COLO829 (cell line): ENCODE results near the gene MYO3B.
"Not testable (repeated sequence)": the region's sequence is repeated elsewhere in the genome, so short reads cannot be mapped to it uniquely, and the experiment has no call there.

Source experiments
- DNase-seq: peaks from one replicate; pipeline ENCODE4 v3.0.0; 2012; ENCODE audit warnings: low spot score

The MYO3B gene

GRCh38 chr2:170341684-170342623 is 164.0 kb downstream of the MYO3B start:
- DNase-seq, result no peak

DNA sequence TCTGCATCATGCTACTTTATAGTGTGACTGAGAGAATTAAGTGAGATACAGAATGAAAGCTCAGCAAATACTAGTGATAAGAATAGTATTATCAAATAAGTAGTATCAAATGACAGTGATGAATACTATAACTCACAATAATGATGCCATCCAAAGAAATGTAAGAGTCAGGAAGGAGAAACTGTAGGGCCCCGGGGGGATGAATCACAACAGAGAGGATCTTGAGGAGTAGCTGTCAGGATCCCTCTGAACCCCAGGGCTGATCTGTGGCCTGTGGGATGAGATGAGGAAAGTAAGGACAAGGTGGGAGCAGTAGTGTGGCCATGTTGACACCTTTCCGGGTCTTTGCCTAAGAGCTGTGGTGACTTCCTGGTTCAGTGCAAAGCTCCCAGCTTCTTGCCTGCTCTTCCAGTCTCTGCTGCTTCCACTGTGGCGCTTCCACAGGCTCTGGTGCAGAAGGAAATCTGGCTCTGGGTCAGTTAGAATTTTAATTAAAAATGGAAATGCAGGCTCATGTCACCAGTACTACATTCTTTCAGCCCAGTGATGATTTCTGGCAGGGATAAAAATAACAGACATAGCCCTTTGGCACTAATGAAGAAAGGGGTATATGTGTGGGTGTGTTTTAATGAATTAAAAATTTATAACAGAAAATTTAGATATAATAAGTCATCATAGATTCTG is 166.9 kb downstream of the MYO3B start:
- DNase-seq, result no peak

- no peak for DNase-seq
Observed at GRCh38 chr2:170345607-170346006, 167.7 kb downstream of the MYO3B start.

DNA sequence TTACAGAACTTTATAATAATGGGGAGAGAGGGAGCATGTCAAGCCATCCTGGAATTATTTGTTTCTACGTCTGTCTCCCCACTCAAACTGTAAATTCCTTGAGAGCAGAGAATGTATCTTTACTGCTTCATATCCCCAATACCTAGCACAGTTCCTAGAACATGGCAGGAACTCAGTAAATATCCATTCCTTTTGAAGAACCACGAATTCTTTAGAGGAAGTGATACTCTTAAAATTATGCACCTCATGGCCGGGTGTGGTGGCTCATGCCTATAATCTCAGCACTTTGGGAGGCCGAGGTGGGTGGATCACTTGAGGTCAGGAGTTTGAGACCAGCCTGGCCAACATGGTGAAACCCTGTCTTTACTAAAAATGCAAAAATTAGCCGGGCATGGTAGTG is 171.3 kb downstream of the MYO3B start:
- not testable (repeated sequence) for DNase-seq

DNA sequence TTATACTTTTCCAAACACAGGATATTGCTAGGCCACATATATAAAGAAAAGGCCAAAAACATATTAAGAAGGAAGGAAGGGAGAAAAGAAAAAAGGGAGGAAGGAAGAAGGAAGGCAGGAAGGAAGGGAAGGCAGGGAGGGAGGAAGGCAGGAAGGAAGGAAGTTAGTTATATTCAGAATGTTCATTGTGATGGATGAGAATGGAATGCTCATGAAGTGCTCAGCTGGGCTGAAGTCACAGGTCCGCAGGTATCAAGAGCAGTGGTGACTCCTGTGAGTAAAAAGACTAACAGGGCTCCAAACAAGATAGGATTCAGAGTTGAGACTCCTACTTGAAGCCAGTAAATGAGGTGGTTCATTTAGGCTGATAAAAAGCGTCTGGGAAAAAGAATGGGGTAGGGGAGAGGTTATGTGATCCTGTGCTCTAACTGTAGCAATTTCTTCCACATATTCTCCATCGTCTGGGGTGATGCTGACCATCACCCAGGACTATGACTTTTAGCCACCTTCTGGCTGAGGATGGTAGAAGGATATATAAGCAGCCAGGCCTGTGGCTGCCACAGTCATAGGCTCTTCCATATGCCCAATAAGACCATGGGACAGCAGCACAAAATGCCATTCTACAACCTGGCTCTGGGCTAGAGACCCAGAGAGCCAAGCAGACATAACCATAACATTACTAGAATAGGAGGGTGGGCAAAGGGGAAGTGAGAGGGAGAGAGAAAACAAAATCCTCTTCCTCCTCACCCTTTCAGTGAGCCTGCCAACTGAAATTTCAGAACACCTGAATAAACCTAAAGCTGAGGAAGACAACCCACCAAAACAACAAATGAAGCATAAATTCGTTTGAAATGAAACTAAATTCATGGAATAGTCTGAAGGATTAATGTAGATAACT is 173.2 kb downstream of the MYO3B start:
- no peak for DNase-seq

DNA sequence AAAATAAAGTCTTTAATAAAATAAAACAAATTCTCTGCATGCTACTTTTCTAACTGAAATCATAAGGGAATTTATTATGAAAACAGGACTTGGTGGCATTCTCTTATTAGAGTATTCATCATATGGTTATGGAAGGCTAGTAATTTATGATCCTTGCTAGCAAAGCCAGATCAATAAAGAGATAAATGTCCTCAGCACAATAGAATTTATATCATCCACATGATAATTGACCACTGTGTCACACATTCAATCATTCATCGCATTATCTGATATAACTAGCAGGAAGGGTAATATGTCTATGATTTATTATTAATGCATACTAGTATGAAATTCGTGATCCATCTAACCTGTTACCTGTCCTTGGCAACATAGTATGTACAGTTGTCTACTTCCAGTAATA is 175.8 kb downstream of the MYO3B start:
- no peak for DNase-seq

DNA sequence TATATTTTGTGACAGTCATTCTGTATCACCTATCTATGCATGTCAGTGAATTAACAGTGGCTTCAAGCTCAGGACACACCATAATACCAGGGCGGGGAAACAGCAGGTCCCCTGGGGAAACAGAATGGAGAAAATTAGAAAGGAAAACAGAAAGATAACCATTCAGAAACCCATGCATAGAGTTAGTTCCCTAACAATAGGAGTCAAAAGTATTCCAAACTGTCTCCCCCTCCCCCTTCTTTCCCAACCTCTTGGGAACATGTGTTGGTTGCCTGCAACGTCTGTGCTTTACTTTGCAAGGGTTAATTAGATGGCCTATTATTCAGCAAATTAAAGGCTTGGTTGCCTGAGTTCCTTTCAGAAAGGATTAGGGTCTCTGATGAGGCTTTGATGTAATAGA is 176.4 kb downstream of the MYO3B start:
- DNase-seq, result no peak

DNA sequence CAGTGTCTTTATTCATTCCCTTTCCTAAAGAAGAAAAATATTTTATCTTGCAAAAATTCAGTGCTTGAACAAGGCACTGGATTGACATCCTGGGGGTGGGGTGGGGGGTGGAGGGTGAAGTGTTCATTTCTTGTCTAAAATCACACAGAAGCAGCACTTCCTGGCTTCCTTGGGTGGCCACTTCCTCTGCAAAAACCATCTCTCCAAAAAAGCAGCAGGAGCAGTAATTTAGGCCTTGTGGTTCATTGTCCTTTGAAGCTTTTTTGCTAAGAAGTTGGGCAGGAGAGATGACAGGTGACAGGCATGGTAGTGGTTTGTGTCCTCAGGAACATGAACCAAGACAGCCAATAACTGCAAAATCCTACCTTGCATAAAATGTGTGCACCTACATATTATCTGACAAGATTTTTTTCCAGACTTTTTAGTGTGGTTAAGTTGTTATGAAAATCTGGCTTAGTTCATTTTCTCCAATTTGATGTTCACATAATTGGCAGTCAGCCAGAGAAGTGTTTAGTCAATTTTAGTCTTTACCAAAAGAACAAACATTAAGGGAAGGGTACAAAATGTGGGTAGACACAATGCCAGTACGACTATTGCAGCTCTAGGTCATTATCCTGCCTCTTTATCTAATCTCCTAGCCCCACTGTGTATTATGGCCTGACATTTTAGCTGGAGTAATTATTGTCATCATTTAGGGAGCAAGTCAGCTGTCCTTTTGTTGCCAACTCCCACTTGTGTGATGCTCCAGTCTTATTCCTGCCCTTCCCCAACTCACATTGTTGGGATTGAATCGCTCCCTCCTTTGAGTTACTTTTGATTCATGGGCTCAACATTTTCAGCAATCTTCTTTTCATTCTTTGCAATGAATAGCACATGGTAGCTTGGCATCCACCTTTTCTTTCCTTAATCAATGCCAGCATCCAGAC is 177.2 kb downstream of the MYO3B start:
- no peak for DNase-seq

- DNase-seq, result peak; percentile 63
Observed at GRCh38 chr2:170359466-170359865, 181.5 kb downstream of the MYO3B start.

DNA sequence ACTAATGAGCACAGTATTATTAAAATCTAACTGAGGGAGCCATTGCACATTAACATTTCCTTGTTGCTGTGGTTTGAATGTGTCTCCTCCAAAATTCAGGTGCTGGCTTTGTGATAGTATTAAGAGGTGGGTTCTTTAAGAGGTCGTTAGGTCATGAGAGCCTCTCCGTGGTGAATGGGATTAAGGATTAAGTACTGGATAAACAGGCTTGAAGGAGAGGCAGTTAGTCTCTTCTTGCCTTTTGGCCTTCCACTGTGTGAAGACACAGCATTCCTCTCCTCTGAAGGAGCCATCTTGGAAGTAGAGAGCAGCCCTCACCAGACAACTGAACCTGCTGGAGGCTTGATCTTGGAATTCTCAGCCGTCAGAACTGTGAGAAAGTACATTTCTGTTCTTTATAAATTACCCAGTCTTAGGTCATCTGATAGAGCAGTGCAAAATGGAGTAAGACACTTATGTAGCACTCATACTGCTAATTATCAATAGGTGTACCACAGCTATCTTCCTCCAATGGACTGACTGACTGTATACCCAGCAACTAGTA is 182.7 kb downstream of the MYO3B start:
- DNase-seq, result no peak

- DNase-seq, result peak; percentile 39
Observed at GRCh38 chr2:170361090-170361936, 183.4 kb downstream of the MYO3B start.

DNA sequence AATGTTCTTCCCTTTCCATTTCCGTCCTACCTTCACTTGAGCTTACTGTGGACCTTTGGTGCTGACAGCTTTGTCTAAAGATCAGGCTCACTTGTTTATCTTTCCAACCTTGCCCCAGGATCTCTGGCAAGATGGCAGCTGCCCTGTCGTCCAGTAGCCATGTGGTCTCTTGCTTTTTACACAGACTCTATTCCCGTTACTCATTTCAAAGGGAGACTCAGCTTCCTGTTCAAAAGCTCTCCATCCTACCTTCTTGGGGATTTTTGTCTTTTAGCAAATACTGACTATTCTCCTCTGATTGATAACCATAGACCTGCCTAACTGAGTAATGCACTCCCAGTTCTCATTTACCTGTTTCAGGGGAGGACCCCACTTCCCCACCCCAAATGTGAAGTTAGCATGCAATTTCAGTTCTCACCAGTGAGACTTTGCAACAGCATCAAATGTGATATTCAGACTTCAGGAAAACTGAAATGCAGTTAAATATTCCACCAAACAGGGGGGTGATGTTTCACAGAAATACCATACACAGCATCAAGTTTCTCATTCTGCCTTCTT is 184.4 kb downstream of the MYO3B start:
- DNase-seq, result no peak

DNA sequence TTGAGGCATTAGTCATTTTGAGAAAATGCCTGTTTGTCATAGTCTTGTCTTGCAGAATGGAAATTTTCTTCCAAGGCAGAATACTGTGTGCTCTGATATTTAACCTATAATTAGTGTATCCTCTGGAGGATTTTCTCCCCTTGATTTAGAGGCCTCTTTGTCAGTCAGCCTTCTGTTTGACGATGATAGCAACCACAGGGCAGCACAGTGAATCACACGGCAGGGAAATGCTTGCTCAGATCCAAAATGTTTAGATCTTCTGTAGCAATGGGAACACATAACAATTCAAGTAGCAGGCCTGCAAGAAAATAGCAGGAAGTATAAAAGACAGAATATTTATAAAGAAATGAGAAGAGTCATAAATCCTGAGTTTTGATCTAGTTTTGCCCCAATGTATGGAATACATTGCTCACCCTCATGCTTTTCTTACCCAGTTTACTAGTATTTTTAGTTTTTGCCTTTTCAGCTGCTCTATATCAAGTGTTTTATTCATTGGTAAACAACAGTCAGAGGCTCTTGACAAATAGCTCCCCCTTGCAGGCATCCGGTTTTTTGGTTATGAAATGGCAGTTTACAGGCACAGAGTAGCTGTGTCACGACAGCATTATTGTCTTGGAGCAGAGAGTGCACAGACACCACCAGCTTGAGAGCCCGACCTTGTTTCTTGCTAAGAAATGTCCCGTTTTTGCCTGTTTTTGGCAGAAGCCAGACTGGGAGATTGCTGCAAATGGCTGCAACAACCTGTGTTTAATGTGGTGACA is 185.1 kb downstream of the MYO3B start:
- peak; percentile 87 for DNase-seq

- no peak for DNase-seq
Observed at GRCh38 chr2:170365003-170365402, 187.1 kb downstream of the MYO3B start.

GRCh38 chr2:170365686-170366085 is 187.7 kb downstream of the MYO3B start:
- no peak for DNase-seq

- no peak for DNase-seq
Observed at GRCh38 chr2:170368370-170368769, 190.4 kb downstream of the MYO3B start.

DNA sequence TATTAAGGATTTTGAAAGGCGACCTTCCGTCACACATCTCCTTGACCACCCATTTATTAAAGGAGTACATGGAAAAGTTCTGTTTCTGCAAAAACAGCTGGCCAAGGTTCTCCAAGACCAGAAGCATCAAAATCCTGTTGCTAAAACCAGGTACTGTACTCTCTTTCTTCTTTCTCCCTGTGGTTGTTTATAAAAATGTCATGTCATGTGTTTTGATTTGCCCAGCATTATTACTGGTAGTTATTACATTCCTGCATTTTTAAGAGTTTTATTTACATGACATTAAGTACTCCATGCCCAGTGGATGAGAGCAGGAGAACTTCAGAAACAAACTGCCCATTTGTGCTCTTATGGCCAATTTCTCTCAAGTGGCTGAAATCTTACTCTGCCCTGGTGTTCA is 191.3 kb downstream of the MYO3B start:
- no peak for DNase-seq

DNA sequence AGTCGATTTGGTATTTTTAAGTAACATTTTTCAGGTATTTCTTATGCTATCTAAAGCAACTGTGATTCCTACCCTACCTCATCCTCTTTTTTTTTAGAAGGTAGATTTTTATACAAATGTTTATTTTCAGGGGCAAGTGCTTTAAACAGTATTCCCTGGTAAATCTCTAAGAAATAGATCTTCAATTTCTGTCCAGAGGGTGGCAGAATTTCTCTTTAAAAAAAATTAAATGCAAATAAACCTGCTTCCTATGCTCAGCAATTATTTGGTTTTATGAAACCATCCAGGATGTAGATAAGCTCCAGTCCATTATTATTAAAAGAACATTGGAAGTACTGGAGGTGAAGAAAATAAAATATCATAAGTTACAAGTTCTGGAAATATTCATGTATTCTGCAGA is 191.9 kb downstream of the MYO3B start:
- no peak for DNase-seq
